ENCODE data around the gene ACTN4. TPM values are rescaled to one million over a fixed set of nuclear protein-coding genes. Genes with fewer than 3 reads are reported as not detected.

ACTN4 gene
- total RNA-seq, 2 donors from 2014 or later: 181 to 204 TPM

- DNase-seq (ENCODE audit: low spot score in 2 of 2) (no peak), ATAC-seq (no peak)
- no peaks in the 10 kb centered on the region for H3K9me3 Mint-ChIP-seq
- peak overlapping the region in 1 of 2 donors; percentile 44 for H3K27ac Mint-ChIP-seq
- H3K36me3 Mint-ChIP-seq: peaks cover 7 to 14% of the 10 kb centered on the region in 2 donors
Measured at GRCh38 chr19:38665950-38666662, 18.7 kb downstream of the ACTN4 start.

GRCh38 chr19:38666663-38667511 is 19.4 kb downstream of the ACTN4 start:
- ATAC-seq: peak in 1 of 2 donors; percentile 68
- no peak overlapping the region for H3K27ac Mint-ChIP-seq
- H3K9me3 Mint-ChIP-seq: no peaks in the 10 kb centered on the region
- peaks cover 7 to 12% of the 10 kb centered on the region in 2 donors for H3K36me3 Mint-ChIP-seq
- DNase-seq (ENCODE audit: low spot score in 2 of 2): no peak

- ATAC-seq (no peak), DNase-seq (ENCODE audit: low spot score in 2 of 2) (no peak)
- no peaks in the 10 kb centered on the region for H3K9me3 Mint-ChIP-seq
- H3K36me3 Mint-ChIP-seq: peaks cover 7 to 12% of the 10 kb centered on the region in 2 donors
- H3K27ac Mint-ChIP-seq: no peak overlapping the region
Measured at GRCh38 chr19:38667661-38668171, 20.3 kb downstream of the ACTN4 start.

- DNase-seq (ENCODE audit: low spot score in 2 of 2): no peak
- no peaks in the 10 kb centered on the region for H3K9me3 Mint-ChIP-seq
- H3K27ac Mint-ChIP-seq: peak overlapping the region in 1 of 2 donors; percentile 53
- no peak for ATAC-seq
- H3K36me3 Mint-ChIP-seq: peaks cover 7 to 12% of the 10 kb centered on the region in 2 donors
Measured at GRCh38 chr19:38669552-38669951, 22.1 kb downstream of the ACTN4 start.

GRCh38 chr19:38670921-38671398 is 23.5 kb downstream of the ACTN4 start:
- Mint-ChIP-seq H3K36me3 (peaks cover 7 to 12% of the 10 kb centered on the region in 2 donors), H3K9me3 (no peaks in the 10 kb centered on the region), H3K27ac (no peak overlapping the region)
- ATAC-seq (no peak), DNase-seq (ENCODE audit: low spot score in 2 of 2) (no peak)

GRCh38 chr19:38671654-38672053 is 24.2 kb downstream of the ACTN4 start:
- Mint-ChIP-seq H3K36me3 (peaks cover 7 to 12% of the 10 kb centered on the region in 2 donors), H3K9me3 (no peaks in the 10 kb centered on the region), H3K27ac (no peak overlapping the region)
- ATAC-seq (no peak), DNase-seq (ENCODE audit: low spot score in 2 of 2) (no peak)

GRCh38 chr19:38673030-38673429 is 25.6 kb downstream of the ACTN4 start:
- Mint-ChIP-seq H3K27ac (no peak overlapping the region), H3K9me3 (no peaks in the 10 kb centered on the region), H3K36me3 (peaks cover 7 to 12% of the 10 kb centered on the region in 2 donors)
- ATAC-seq (no peak), DNase-seq (ENCODE audit: low spot score in 2 of 2) (no peak)

- peaks cover 5 to 6% of the 10 kb centered on the region in 2 donors for H3K36me3 Mint-ChIP-seq
- DNase-seq (ENCODE audit: low spot score in 2 of 2) (no peak), ATAC-seq (no peak)
- no peak overlapping the region for H3K27ac Mint-ChIP-seq
- no peaks in the 10 kb centered on the region for H3K9me3 Mint-ChIP-seq
Measured at GRCh38 chr19:38674388-38675171, 27.1 kb downstream of the ACTN4 start.

GRCh38 chr19:38675611-38676010 is 28.2 kb downstream of the ACTN4 start:
- Mint-ChIP-seq H3K9me3 (no peaks in the 10 kb centered on the region), H3K27ac (no peak overlapping the region), H3K36me3 (no peaks in the 10 kb centered on the region)
- DNase-seq (ENCODE audit: low spot score in 2 of 2): no peak
- ATAC-seq: peak in 1 of 2 donors; percentile 70

GRCh38 chr19:38676023-38676877 is 28.8 kb downstream of the ACTN4 start:
- ATAC-seq (no peak), DNase-seq (ENCODE audit: low spot score in 2 of 2) (no peak)
- no peaks in the 10 kb centered on the region for H3K9me3 Mint-ChIP-seq
- H3K27ac Mint-ChIP-seq: no peak overlapping the region
- no peaks in the 10 kb centered on the region for H3K36me3 Mint-ChIP-seq

- Mint-ChIP-seq H3K9me3 (no peaks in the 10 kb centered on the region), H3K27ac (no peak overlapping the region), H3K36me3 (no peaks in the 10 kb centered on the region)
- DNase-seq (ENCODE audit: low spot score in 2 of 2) (no peak), ATAC-seq (no peak)
Measured at GRCh38 chr19:38676878-38677646, 29.6 kb downstream of the ACTN4 start.

GRCh38 chr19:38678217-38678890 is 30.9 kb downstream of the ACTN4 start:
- H3K27ac Mint-ChIP-seq: no peak overlapping the region
- ATAC-seq: no peak
- peaks cover 0 to 6% of the 10 kb centered on the region in 2 donors for H3K9me3 Mint-ChIP-seq

GRCh38 chr19:38678891-38679494 is 31.5 kb downstream of the ACTN4 start:
- DNase-seq (ENCODE audit: low spot score in 2 of 2) (no peak), ATAC-seq (no peak)
- Mint-ChIP-seq H3K9me3 (peaks cover 0 to 6% of the 10 kb centered on the region in 2 donors), H3K36me3 (peaks cover 0 to 11% of the 10 kb centered on the region in 2 donors), H3K27ac (no peak overlapping the region)

More at GRCh38 chr19:38678217-38678890, 30.9 kb downstream of the ACTN4 start:
- H3K36me3 Mint-ChIP-seq: peaks cover 0 to 11% of the 10 kb centered on the region in 2 donors
- DNase-seq (ENCODE audit: low spot score in 2 of 2): no peak

- H3K9me3 Mint-ChIP-seq: peaks cover 0 to 6% of the 10 kb centered on the region in 2 donors
- no peak overlapping the region for H3K27ac Mint-ChIP-seq
- peaks cover 0 to 11% of the 10 kb centered on the region in 2 donors for H3K36me3 Mint-ChIP-seq
- no peak for ATAC-seq
- no peak for DNase-seq (ENCODE audit: low spot score in 2 of 2)
Measured at GRCh38 chr19:38679839-38680238, 32.4 kb downstream of the ACTN4 start.
